Measurements from ENCODE around the gene DIPK1B.

DNA sequence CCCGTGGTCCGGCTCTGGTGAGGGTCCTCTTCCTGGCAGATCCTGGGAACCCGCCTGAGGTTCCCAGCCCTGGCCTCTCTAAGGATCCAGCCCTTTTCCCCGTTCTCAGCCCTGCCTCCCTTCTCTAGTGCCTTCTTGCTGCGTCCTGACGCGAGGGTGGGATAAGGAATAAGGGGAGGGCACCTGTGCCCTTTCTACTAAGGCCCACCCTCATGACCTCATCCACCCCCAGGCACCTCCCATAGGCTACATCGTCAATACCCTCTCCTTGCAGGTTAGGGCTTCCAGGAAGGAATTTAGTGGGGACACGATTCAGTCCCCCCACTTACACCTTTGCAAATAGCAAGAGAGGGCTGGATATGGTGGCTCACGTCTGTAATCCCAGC lies 10.7 kb upstream of the DIPK1B start:
- TF ChIP-seq POLR2A (IDR thresholded peaks at IDR 0.05): no peak
- TF ChIP-seq, protein P1, sequence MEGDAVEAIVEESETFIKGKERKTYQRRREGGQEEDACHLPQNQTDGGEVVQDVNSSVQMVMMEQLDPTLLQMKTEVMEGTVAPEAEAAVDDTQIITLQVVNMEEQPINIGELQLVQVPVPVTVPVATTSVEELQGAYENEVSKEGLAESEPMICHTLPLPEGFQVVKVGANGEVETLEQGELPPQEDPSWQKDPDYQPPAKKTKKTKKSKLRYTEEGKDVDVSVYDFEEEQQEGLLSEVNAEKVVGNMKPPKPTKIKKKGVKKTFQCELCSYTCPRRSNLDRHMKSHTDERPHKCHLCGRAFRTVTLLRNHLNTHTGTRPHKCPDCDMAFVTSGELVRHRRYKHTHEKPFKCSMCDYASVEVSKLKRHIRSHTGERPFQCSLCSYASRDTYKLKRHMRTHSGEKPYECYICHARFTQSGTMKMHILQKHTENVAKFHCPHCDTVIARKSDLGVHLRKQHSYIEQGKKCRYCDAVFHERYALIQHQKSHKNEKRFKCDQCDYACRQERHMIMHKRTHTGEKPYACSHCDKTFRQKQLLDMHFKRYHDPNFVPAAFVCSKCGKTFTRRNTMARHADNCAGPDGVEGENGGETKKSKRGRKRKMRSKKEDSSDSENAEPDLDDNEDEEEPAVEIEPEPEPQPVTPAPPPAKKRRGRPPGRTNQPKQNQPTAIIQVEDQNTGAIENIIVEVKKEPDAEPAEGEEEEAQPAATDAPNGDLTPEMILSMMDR (IDR thresholded peaks at IDR 0.05): no peak
